Activated CD8-positive, alpha-beta T cell treated with anti-CD3 and anti-CD28 coated beads for 36 hours (primary cell): ENCODE measurements around the gene GALNT9. TPM values are rescaled to one million over a fixed set of nuclear protein-coding genes. Genes with fewer than 3 reads are reported as not detected.

Experiments
- ATAC-seq: fragments of 200-7000 bp; cut with Tn5 transposase; one replicate; pipeline ENCODE4 v1.10.0; 2021; ENCODE audit warnings: mild to moderate bottlenecking, moderate library complexity
- CTCF ChIA-PET: fragments of 350-600 bp; sonication (Branson Sonifier 250); formaldehyde crosslinking; loops from one replicate; lab custom pipeline; 2021; ENCODE audit warnings: antibody characterized with exemption; lab: Charles Lee
- POLR2A ChIA-PET: fragments of 350-600 bp; sonication (Branson Sonifier 250); formaldehyde crosslinking; loops from one replicate; lab custom pipeline; 2021; ENCODE audit warnings: antibody characterized with exemption; lab: Charles Lee
- DNase-seq: peaks from one replicate; pipeline ENCODE4 v3.0.0-alpha.2; 2020
- H3K27ac Mint-ChIP-seq: one replicate; pipeline ENCODE4 v1.8.0; 2021; ENCODE audit warnings: mild to moderate bottlenecking, mixed read lengths
- H3K27me3 Mint-ChIP-seq: one replicate; pipeline ENCODE4 v1.8.0; 2021; ENCODE audit warnings: mixed read lengths
- H3K36me3 Mint-ChIP-seq: one replicate; pipeline ENCODE4 v1.8.0; 2021; ENCODE audit warnings: low read depth, mixed read lengths
- H3K4me1 Mint-ChIP-seq: one replicate; pipeline ENCODE4 v1.8.0; 2021; ENCODE audit warnings: low read depth, mixed read lengths
- H3K4me3 Mint-ChIP-seq: one replicate; pipeline ENCODE4 v1.8.0; 2021; ENCODE audit warnings: mild to moderate bottlenecking, moderate library complexity, mixed read lengths
- H3K9me3 Mint-ChIP-seq: one replicate; pipeline ENCODE4 v1.8.0; 2021; ENCODE audit warnings: mixed read lengths
- intact Hi-C: fragments of 100-400 bp; cut with micrococcal nuclease; formaldehyde crosslinking; loops from one replicate; pipeline ENCODE4 v1.10.0; 2022
- total RNA-seq, 2 experiments: library from RNA; stranded (reverse); gene quantifications; one replicate each; pipeline ENCODE4 v1.2.3, GENCODE V29; 2021
- TF ChIP-seq, protein P1 (sequence below): fragments of 200-600 bp; IDR thresholded peaks from one replicate; pipeline ENCODE4 v1.8.0; 2022; ENCODE audit warnings: antibody characterized with exemption, mild to moderate bottlenecking

Gene GALNT9
- total RNA-seq, 2 experiments from 2014 or later = not detected

DNA sequence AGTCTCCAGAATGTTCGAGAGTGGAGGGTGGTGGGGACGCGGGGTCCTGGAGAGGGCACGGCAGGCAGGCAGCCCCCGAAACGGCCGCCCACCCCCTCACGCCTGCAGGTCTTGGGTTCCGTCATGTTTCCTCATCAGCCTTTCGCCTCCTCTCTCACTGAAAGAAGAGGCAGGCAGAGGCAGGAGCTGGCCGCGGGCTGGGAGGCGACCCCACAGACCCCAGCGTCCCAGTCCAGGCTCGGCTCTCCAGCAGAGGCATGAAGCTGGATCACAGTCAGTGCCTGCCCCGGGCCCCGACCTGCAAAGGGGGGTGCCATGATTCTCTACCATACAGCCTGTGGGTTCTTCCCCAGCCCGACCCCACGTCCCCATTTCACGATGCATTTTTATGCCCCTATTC lies 13.4 kb downstream of the GALNT9 start:
- POLR2A ChIA-PET = no interaction called here
- DNase-seq = no peak
- CTCF ChIA-PET = no interaction called here

GRCh38 chr12:132315507-132315906 lies 13.9 kb downstream of the GALNT9 start:
- Mint-ChIP-seq H3K27me3 (peaks cover 8% of the 10 kb centered on the region), H3K9me3 (peaks cover 12% of the 10 kb centered on the region), H3K27ac (no peak overlapping the region), H3K4me1 (no peaks in the 10 kb centered on the region), H3K36me3 (no peaks in the 10 kb centered on the region), H3K4me3 (no peak overlapping the region)
- TF ChIP-seq, protein P1, sequence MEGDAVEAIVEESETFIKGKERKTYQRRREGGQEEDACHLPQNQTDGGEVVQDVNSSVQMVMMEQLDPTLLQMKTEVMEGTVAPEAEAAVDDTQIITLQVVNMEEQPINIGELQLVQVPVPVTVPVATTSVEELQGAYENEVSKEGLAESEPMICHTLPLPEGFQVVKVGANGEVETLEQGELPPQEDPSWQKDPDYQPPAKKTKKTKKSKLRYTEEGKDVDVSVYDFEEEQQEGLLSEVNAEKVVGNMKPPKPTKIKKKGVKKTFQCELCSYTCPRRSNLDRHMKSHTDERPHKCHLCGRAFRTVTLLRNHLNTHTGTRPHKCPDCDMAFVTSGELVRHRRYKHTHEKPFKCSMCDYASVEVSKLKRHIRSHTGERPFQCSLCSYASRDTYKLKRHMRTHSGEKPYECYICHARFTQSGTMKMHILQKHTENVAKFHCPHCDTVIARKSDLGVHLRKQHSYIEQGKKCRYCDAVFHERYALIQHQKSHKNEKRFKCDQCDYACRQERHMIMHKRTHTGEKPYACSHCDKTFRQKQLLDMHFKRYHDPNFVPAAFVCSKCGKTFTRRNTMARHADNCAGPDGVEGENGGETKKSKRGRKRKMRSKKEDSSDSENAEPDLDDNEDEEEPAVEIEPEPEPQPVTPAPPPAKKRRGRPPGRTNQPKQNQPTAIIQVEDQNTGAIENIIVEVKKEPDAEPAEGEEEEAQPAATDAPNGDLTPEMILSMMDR = no peak
- POLR2A ChIA-PET = no interaction called here
- CTCF ChIA-PET = no interaction called here
- ATAC-seq (no peak), DNase-seq (no peak)
- intact Hi-C loops = no loop called here

More for the DNA sequence above, 13.4 kb downstream of the GALNT9 start:
- H3K4me1 Mint-ChIP-seq = no peaks in the 10 kb centered on the region
- H3K27ac Mint-ChIP-seq = no peak overlapping the region
- no peak for ATAC-seq
- H3K36me3 Mint-ChIP-seq = no peaks in the 10 kb centered on the region
- H3K9me3 Mint-ChIP-seq = peaks cover 10% of the 10 kb centered on the region
- no peak overlapping the region for H3K4me3 Mint-ChIP-seq
- peaks cover 8% of the 10 kb centered on the region for H3K27me3 Mint-ChIP-seq
- intact Hi-C loops = no loop called here
- TF ChIP-seq, protein P1 = no peak

DNA sequence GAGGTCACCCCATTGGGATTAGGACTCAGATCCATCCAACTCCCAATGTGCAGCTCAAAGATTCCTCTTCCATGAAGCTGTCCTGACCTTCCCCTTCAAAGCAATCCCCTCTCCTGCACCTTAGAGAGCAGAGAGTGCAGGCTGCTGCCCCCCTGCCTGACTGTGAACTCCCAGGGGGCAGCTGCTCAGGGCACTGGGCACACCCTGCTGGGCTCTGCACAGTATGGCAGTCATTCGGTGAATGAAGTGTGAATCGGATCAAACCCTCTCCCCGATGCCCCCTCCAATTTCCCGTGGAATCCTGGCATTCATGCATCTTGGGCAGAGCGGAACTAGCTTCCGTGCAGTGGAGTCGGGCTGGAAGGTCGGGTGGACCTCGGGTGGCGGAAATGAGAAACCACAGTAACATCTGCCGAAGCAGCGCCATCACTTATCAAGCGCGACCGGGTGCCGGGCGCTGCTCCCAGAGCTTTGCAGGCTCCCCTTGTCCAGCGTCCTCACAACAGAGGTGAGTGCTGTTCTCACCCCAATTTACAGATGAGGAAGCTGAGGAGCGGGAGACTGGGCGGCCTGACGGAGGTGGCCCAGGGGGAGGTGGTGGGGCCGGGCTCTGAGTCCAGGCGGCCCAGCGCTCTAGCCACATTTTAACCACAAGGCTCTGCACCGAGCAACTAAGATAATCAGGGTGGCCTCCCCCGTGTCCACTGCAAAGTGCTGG lies 14.7 kb downstream of the GALNT9 start:
- peaks cover 8% of the 10 kb centered on the region for H3K27me3 Mint-ChIP-seq
- DNase-seq (no peak), ATAC-seq (no peak)
- ChIA-PET POLR2A (no interaction called here), CTCF (no interaction called here)
- H3K4me1 Mint-ChIP-seq = no peaks in the 10 kb centered on the region
- intact Hi-C loops = no loop called here
- no peak overlapping the region for H3K27ac Mint-ChIP-seq
- H3K36me3 Mint-ChIP-seq = no peaks in the 10 kb centered on the region
- peaks cover 12% of the 10 kb centered on the region for H3K9me3 Mint-ChIP-seq
- TF ChIP-seq, protein P1 = no peak
- H3K4me3 Mint-ChIP-seq = no peak overlapping the region

DNA sequence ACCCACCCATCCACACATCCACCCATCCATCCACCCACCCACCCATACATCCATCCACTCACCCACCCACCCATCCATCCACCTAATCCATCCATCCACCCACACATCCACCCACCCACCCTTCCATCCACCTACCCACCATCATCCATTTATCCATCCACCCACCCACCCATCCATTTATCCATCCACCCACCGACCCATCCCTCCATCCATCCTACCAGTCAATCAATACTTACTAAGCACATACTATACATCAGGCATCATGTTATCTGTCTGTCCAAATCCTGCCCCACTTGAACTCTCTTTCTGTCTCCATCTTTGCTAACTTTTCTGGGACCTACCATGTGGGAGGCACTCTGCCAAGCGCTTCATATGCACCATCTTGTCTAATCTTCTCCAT lies 15.4 kb downstream of the GALNT9 start:
- intact Hi-C loops = no loop called here

GRCh38 chr12:132313182-132313581 lies 16.2 kb downstream of the GALNT9 start:
- Mint-ChIP-seq H3K27me3 (peaks cover 8% of the 10 kb centered on the region), H3K4me3 (no peak overlapping the region), H3K9me3 (peaks cover 12% of the 10 kb centered on the region), H3K27ac (no peak overlapping the region), H3K4me1 (no peaks in the 10 kb centered on the region), H3K36me3 (no peaks in the 10 kb centered on the region)
- intact Hi-C loops = no loop called here
- ChIA-PET POLR2A (no interaction called here), CTCF (no interaction called here)
- DNase-seq (no peak), ATAC-seq (no peak)
- TF ChIP-seq, protein P1 = no peak

More for the DNA sequence above, 15.4 kb downstream of the GALNT9 start:
- H3K36me3 Mint-ChIP-seq = no peaks in the 10 kb centered on the region
- DNase-seq = no peak
- ChIA-PET POLR2A (no interaction called here), CTCF (no interaction called here)
- no peaks in the 10 kb centered on the region for H3K4me1 Mint-ChIP-seq
- no peak overlapping the region for H3K27ac Mint-ChIP-seq
- ATAC-seq = no peak
- TF ChIP-seq, protein P1 = no peak
- H3K27me3 Mint-ChIP-seq = peaks cover 8% of the 10 kb centered on the region
- no peak overlapping the region for H3K4me3 Mint-ChIP-seq
- H3K9me3 Mint-ChIP-seq = peaks cover 12% of the 10 kb centered on the region
